IPS-20b (cell line): ENCODE results near the gene DDX27.

Experiments used
- H3K27ac ChIP-seq: one replicate; pipeline ENCODE4 v1.5.1; 2013; ENCODE audit warnings: low read length
- H3K27me3 ChIP-seq: 2 replicates; pipeline ENCODE4 v1.6.1; 2013; ENCODE audit warnings: mild to moderate bottlenecking, low read length, inconsistent platforms; ENCODE audit not compliant: insufficient read depth
- H3K36me3 ChIP-seq: 2 replicates; pipeline ENCODE4 v1.6.1; 2013; ENCODE audit warnings: low read depth, mild to moderate bottlenecking, inconsistent platforms, low read length, moderate library complexity; ENCODE audit not compliant: insufficient read depth
- H3K4me1 ChIP-seq: 2 replicates; pipeline ENCODE4 v1.6.1; 2013; ENCODE audit warnings: mild to moderate bottlenecking, control low read depth, inconsistent platforms, low read length, moderate library complexity; ENCODE audit not compliant: insufficient read depth
- H3K4me3 ChIP-seq: 2 replicates; pipeline ENCODE4 v1.5.1; 2013; ENCODE audit warnings: mild to moderate bottlenecking, low read length, inconsistent platforms
- H3K9ac ChIP-seq: 2 replicates; pipeline ENCODE4 v1.6.1; 2013; ENCODE audit warnings: low read depth, mild to moderate bottlenecking, inconsistent platforms, low read length, moderate library complexity
- H3K9me3 ChIP-seq: 2 replicates; pipeline ENCODE4 v1.6.1; 2013; ENCODE audit warnings: mild to moderate bottlenecking, low read depth, low read length, inconsistent platforms; ENCODE audit not compliant: insufficient read depth

The DDX27 gene

DNA sequence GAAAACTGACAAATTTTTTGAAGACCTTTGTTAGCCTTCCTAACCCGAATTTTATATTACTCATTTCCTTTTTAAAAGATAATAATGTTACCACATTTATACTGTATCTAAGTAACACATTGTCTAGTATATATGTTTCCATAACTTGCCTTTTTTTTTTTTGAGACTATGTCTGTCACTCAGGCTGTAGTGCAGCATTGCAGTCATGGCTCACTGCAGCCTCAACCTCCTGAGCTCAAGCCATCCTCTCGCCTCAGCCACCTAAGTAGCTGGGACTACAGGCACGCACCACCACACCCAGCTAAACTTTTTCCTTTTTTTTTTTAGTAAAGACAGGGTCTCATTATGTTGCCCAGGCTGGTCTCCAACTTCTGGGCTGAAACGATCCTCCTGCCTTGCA, 40.1 kb downstream of the DDX27 start:
- Histone ChIP-seq H3K27ac (no peak overlapping the region), H3K4me3 (no peak overlapping the region), H3K4me1 (no peaks in the 10 kb centered on the region), H3K9ac (no peak overlapping the region), H3K27me3 (no peaks in the 10 kb centered on the region), H3K9me3 (no peaks in the 10 kb centered on the region), H3K36me3 (peaks cover 82% of the 10 kb centered on the region)

DNA sequence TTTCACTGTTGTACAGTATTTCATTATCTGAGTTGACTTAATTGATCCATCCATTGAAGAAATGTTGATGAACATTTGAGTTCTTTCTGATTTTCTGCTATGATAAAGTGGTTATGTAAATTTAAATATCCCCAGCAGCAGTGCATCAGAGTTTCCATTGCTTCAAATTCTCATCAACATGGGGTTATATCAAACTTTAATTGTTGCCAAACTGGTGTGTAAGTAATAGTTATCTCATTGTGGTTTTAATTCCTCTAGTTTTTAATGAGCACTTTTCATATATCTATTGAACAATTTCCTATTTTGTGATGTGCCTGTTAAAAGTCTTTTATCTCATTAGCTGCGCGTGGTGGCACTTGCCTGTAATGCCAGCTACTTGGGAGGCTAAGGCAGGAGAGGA, 40.6 kb downstream of the DDX27 start:
- Histone ChIP-seq H3K27me3 (no peaks in the 10 kb centered on the region), H3K4me3 (no peak overlapping the region), H3K9ac (no peak overlapping the region), H3K36me3 (peaks cover 82% of the 10 kb centered on the region), H3K27ac (no peak overlapping the region), H3K9me3 (no peaks in the 10 kb centered on the region), H3K4me1 (no peaks in the 10 kb centered on the region)

GRCh38 chr20:49260218-49260617, 41.0 kb downstream of the DDX27 start:
- H3K27me3 ChIP-seq, result no peaks in the 10 kb centered on the region
- H3K4me1 ChIP-seq, result no peaks in the 10 kb centered on the region
- H3K36me3 ChIP-seq, result peaks cover 83% of the 10 kb centered on the region
- H3K27ac ChIP-seq, result no peak overlapping the region
- H3K9ac ChIP-seq, result no peak overlapping the region
- no peaks in the 10 kb centered on the region for H3K9me3 ChIP-seq
- no peak overlapping the region for H3K4me3 ChIP-seq

DNA sequence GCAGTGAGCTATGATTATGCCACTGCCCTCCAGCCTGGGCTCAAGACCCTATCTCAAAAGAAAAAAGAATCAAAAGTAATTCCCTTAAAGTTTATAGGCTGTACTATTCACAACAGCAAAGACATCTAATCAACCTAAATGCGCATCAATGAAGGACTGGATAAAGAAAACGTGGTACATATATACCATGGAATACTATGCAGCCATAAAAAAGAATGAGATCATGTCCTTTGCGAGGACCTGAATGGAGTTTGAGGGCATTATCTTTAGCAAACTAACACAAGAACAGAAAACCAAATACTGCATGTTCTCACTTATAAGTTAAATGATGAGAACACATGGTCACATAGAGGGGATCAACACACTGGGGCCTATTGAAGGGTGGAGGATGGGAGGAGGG, 42.0 kb downstream of the DDX27 start:
- Histone ChIP-seq H3K27ac (no peak overlapping the region), H3K4me1 (no peaks in the 10 kb centered on the region), H3K9ac (no peak overlapping the region), H3K9me3 (no peaks in the 10 kb centered on the region), H3K4me3 (no peak overlapping the region), H3K27me3 (no peaks in the 10 kb centered on the region), H3K36me3 (peaks cover 82% of the 10 kb centered on the region)

GRCh38 chr20:49262444-49262843, 43.2 kb downstream of the DDX27 start:
- Histone ChIP-seq H3K27me3 (no peaks in the 10 kb centered on the region), H3K9me3 (no peaks in the 10 kb centered on the region), H3K9ac (no peak overlapping the region), H3K4me1 (no peaks in the 10 kb centered on the region), H3K36me3 (peaks cover 74% of the 10 kb centered on the region), H3K4me3 (no peak overlapping the region), H3K27ac (no peak overlapping the region)

- H3K4me1 ChIP-seq, result no peaks in the 10 kb centered on the region
- peaks cover 83% of the 10 kb centered on the region for H3K36me3 ChIP-seq
- H3K9ac ChIP-seq, result no peak overlapping the region
- no peak overlapping the region for H3K4me3 ChIP-seq
- no peaks in the 10 kb centered on the region for H3K9me3 ChIP-seq
- H3K27ac ChIP-seq, result no peak overlapping the region
- no peaks in the 10 kb centered on the region for H3K27me3 ChIP-seq
These were observed 48.1 kb downstream of the DDX27 start for GRCh38 chr20:49267327-49267726.

DNA sequence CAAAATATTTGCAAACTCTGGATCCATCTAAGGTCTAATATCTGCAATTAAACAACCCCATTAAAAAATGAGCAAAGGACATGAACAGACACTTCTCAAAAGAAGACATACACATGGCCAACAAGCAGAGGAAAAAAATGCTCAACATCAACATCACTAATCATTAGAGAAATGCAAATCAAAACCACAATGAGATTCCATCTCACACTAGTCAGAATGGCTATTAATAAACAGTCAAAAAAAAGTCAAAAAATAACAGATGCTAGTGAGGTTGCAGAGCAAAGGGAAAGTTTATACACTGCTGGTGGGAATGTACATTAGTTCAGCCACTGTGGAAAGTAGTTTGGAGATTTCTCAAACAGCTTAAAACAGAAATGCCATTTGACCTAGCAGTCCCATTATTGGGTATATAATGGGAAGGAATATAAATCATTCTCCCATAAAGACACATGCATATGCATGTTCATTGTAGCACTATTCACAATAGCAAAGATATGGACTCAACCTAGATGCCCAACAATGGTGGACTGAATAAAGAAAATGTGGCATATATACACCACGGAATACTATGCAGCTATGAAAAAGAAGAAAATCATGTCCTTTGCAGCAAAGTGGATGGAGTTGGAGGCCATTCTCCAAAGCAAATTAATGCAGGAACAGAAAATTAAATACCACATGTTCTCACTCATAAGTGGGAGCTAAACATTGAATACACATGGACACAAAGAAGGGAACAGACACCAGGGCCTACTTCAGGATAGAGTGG, 49.6 kb downstream of the DDX27 start:
- H3K4me3 ChIP-seq, result no peak overlapping the region
- no peak overlapping the region for H3K27ac ChIP-seq
- H3K4me1 ChIP-seq, result no peaks in the 10 kb centered on the region
- no peaks in the 10 kb centered on the region for H3K9me3 ChIP-seq
- no peaks in the 10 kb centered on the region for H3K27me3 ChIP-seq
- H3K9ac ChIP-seq, result no peak overlapping the region
- H3K36me3 ChIP-seq, result peaks cover 83% of the 10 kb centered on the region

DNA sequence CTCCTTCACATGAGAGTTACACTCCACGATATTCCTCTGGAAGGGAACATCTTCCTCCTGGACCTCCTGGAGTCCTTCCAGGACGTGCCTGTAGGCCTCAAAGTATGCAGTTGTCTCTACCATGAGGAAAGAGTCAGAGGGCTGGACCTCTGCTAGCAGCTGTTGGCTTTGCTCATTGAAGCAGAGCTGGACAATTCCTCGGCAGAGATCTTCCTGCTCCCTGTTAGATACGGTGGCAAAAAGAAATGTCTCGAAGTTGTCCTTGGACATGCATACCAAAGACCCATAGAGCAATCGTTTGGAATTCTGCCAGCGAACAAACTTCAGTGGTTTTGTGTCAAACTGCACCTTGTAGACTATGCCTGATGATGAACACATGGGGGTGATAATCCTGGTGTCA, 51.0 kb downstream of the DDX27 start:
- Histone ChIP-seq H3K4me3 (no peak overlapping the region), H3K36me3 (peaks cover 80% of the 10 kb centered on the region), H3K9me3 (no peaks in the 10 kb centered on the region), H3K27ac (no peak overlapping the region), H3K4me1 (no peaks in the 10 kb centered on the region), H3K9ac (no peak overlapping the region), H3K27me3 (no peaks in the 10 kb centered on the region)

DNA sequence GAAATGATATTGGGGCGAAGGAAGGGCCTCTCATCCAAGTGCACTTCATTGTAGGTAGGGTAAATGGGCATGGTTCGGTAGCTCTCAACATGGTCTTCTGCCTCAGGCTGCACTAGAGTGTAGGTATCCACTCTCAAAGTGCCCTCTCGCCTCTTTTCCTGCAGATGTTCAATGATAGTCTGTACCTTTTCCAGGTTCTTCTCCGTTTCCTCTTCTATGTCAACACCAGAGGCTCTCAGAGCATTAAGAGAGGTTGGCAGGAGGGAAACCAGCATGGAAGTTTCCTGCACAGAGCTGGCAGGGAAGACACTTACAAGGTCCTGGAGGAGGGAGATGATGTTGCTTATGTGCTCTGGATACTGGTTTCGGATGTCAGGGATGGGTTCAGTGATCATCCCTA, 51.5 kb downstream of the DDX27 start:
- Histone ChIP-seq H3K27ac (no peak overlapping the region), H3K4me1 (no peaks in the 10 kb centered on the region), H3K4me3 (no peak overlapping the region), H3K27me3 (no peaks in the 10 kb centered on the region), H3K9ac (no peak overlapping the region), H3K36me3 (peaks cover 80% of the 10 kb centered on the region), H3K9me3 (no peaks in the 10 kb centered on the region)

GRCh38 chr20:49272654-49273053, 53.4 kb downstream of the DDX27 start:
- H3K9me3 ChIP-seq, result no peaks in the 10 kb centered on the region
- no peaks in the 10 kb centered on the region for H3K27me3 ChIP-seq
- no peak overlapping the region for H3K27ac ChIP-seq
- H3K9ac ChIP-seq, result no peak overlapping the region
- peaks cover 74% of the 10 kb centered on the region for H3K36me3 ChIP-seq
- no peak overlapping the region for H3K4me3 ChIP-seq
- H3K4me1 ChIP-seq, result no peaks in the 10 kb centered on the region; the same call in 1 of the 2 replicates

DNA sequence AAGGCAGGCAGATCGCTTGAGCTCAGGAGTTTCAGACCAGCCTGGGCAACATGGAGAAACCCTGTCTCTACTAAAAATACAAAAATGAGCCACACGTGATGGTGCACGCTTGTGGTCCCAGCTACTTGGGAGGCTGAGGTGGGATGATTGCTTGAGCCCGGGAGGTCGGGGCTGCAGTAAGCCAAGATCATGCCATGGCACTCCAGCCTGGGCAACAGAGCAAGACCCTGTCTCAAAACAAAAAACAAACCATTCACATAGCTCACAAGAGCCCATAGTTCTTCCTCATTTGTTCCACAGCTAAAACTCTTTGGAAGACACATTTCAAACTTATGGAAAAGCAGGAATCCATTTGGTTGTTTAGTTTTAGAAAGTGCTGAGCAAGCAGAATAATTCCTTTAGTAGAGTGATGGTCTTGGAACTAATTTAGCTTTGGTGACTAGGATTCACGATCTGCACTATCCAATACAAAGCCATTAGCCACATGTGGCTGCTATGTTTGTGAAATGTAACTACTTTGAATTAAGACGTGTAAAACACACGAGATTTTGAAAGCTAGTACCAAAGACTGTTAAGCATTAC, 54.6 kb downstream of the DDX27 start:
- no peaks in the 10 kb centered on the region for H3K27me3 ChIP-seq
- no peaks in the 10 kb centered on the region; the same call in 1 of the 2 replicates for H3K4me1 ChIP-seq
- peaks cover 69% of the 10 kb centered on the region for H3K36me3 ChIP-seq
- no peaks in the 10 kb centered on the region for H3K9me3 ChIP-seq
- H3K9ac ChIP-seq, result no peak overlapping the region
- no peak overlapping the region for H3K4me3 ChIP-seq
- H3K27ac ChIP-seq, result no peak overlapping the region

- H3K4me3 ChIP-seq, result no peak overlapping the region
These were observed 56.0 kb downstream of the DDX27 start for GRCh38 chr20:49275216-49275615.

More at GRCh38 chr20:49275216-49275615, 56.0 kb downstream of the DDX27 start:
- no peak overlapping the region for H3K27ac ChIP-seq
- 0 out of 2 replicates have a peak, but pooled peaks cover 4% of the 10 kb centered on the region for H3K9me3 ChIP-seq
- H3K36me3 ChIP-seq, result peaks cover 69% of the 10 kb centered on the region
- no peak overlapping the region for H3K9ac ChIP-seq
- H3K27me3 ChIP-seq, result no peaks in the 10 kb centered on the region
- H3K4me1 ChIP-seq, result no peaks in the 10 kb centered on the region; the same call in 1 of the 2 replicates
